SK-N-SH (cell line): ENCODE results near the gene KRTAP22-1. TPM values are rescaled to one million over a fixed set of nuclear protein-coding genes. Genes with fewer than 3 reads are reported as not detected.

Source experiments
- CTCF ChIA-PET: fragments of 300-600, 350-600 bp; formaldehyde crosslinking; extraction: SDS; loops from one replicate; lab custom pipeline; 2021; lab: Yijun Ruan, JAX
- POLR2A ChIA-PET: fragments of 350-600 bp; sonication (Branson Sonifier 250); formaldehyde crosslinking; extraction: SDS; loops from one replicate; lab custom pipeline; 2020; ENCODE audit warnings: antibody characterized with exemption, inconsistent platforms; lab: Yijun Ruan, JAX
- DNase-seq: peaks from one replicate; pipeline ENCODE4 v3.0.0; 2012
- H2AFZ ChIP-seq: fragments of 200-600 bp; sonication (generic); 2 replicates; pipeline ENCODE4 v1.8.1; 2016; ENCODE audit warnings: antibody characterized with exemption, mild to moderate bottlenecking, low read depth
- H3F3A ChIP-seq: fragments of 200-600 bp; sonication (generic); replicated peaks from 2 replicates; pipeline ENCODE3; 2016; ENCODE audit warnings: antibody characterized with exemption, mild to moderate bottlenecking; ENCODE audit not compliant: insufficient read depth
- H3K27ac ChIP-seq, 2 experiments: fragments of 200-500 bp in 1 of 2; fragments of 200-600 bp in 1 of 2; sonication (Bioruptor generic) in 1 of 2; sonication (generic), shearing (Covaris generic) in 1 of 2; 2 replicates each; pipeline versions ENCODE4 v1.5.1 to v1.6.1; 2014 to 2016; ENCODE audit warnings: low read depth in 2 of 2, inconsistent platforms in 1 of 2, low read length in 1 of 2, mild to moderate bottlenecking in 1 of 2, mixed read lengths in 1 of 2
- H3K27me3 ChIP-seq: fragments of 200-600 bp; sonication (generic), shearing (Covaris generic); 2 replicates; pipeline ENCODE4 v1.6.1; 2016; ENCODE audit warnings: mixed run types; ENCODE audit not compliant: insufficient read depth
- H3K36me3 ChIP-seq, 2 experiments: fragments of 200-500 bp in 1 of 2; fragments of 200-600 bp in 1 of 2; sonication (Bioruptor generic) in 1 of 2; sonication (generic) in 1 of 2; replicated peaks in 1 of 2; 2 replicates each; pipeline versions ENCODE3 to v1.5.1; 2014 to 2016; ENCODE audit warnings: low read length in 1 of 2, mild to moderate bottlenecking in 1 of 2; ENCODE audit not compliant: insufficient read depth in 2 of 2, control insufficient read depth in 1 of 2
- H3K4me1 ChIP-seq, 2 experiments: fragments of 200-500 bp in 1 of 2; fragments of 200-600 bp in 1 of 2; sonication (Bioruptor generic) in 1 of 2; sonication (generic), shearing (Covaris generic) in 1 of 2; 2 replicates each; pipeline versions ENCODE4 v1.5.1 to v1.6.1; 2014 to 2016; ENCODE audit warnings: low read depth in 1 of 2, low read length in 1 of 2, mixed run types in 1 of 2; ENCODE audit not compliant: insufficient read depth in 2 of 2, control insufficient read depth in 1 of 2
- H3K4me2 ChIP-seq: fragments of 200-600 bp; sonication (generic), shearing (Covaris generic); 2 replicates; pipeline ENCODE4 v1.6.1; 2017; ENCODE audit warnings: mixed run types
- H3K4me3 ChIP-seq, 2 experiments: fragments of 200-500 bp in 1 of 2; fragments of 200-600 bp in 1 of 2; sonication (Bioruptor generic) in 1 of 2; sonication (generic), shearing (Covaris generic) in 1 of 2; 2 replicates each; pipeline versions ENCODE4 v1.5.1 to v1.8.1; 2014 to 2016; ENCODE audit warnings: low read depth in 2 of 2, inconsistent platforms in 1 of 2, low read length in 1 of 2, mild to moderate bottlenecking in 1 of 2, mixed read lengths in 1 of 2, moderate library complexity in 1 of 2
- H3K79me2 ChIP-seq: fragments of 200-600 bp; sonication (generic); 2 replicates; pipeline ENCODE4 v1.8.1; 2017; ENCODE audit warnings: mild to moderate bottlenecking; ENCODE audit not compliant: insufficient read depth
- H3K9ac ChIP-seq: fragments of 200-600 bp; sonication (generic); 2 replicates; pipeline ENCODE4 v1.6.1; 2017; ENCODE audit warnings: mixed run types
- H3K9me2 ChIP-seq: fragments of 200-600 bp; sonication (generic); 2 replicates; pipeline ENCODE4 v1.6.1; 2017; ENCODE audit warnings: mixed run types
- H3K9me3 ChIP-seq: fragments of 200-600 bp; sonication (generic); 2 replicates; pipeline ENCODE4 v1.6.1; 2017; ENCODE audit warnings: mixed run types, mild to moderate bottlenecking, moderate library complexity
- H4K20me1 ChIP-seq: fragments of 200-600 bp; sonication (generic); 2 replicates; pipeline ENCODE4 v1.6.1; 2017; ENCODE audit warnings: mild to moderate bottlenecking, mixed run types; ENCODE audit not compliant: insufficient read depth
- CTCF ChIP-seq: fragments of 200-600 bp; sonication (generic); IDR thresholded peaks from 2 replicates; pipeline ENCODE4 v1.6.1; 2017; ENCODE audit warnings: antibody characterized with exemption, mild to moderate bottlenecking, moderate library complexity
- ELF1 ChIP-seq: IDR thresholded peaks from 2 replicates; pipeline ENCODE4 v1.4.0; 2012
- EZH2phosphoT487 ChIP-seq: fragments of 200-600 bp; sonication (generic); IDR thresholded peaks from 2 replicates; pipeline ENCODE4 v1.6.1; 2017; ENCODE audit warnings: low read depth, mixed run types, mild to moderate bottlenecking, antibody characterized with exemption, moderate library complexity, borderline replicate concordance
- FOSL2 ChIP-seq: IDR thresholded peaks from 2 replicates; pipeline ENCODE4 v1.4.0; 2012; ENCODE audit warnings: low read depth, mild to moderate bottlenecking, moderate library complexity, borderline replicate concordance
- FOXM1 ChIP-seq: IDR thresholded peaks from 2 replicates; pipeline ENCODE4 v1.4.0; 2012; ENCODE audit warnings: low read depth, mild to moderate bottlenecking
- MEF2A ChIP-seq: IDR thresholded peaks from 2 replicates; pipeline ENCODE4 v1.4.0; 2012; ENCODE audit warnings: low read depth, borderline replicate concordance
- NFIC ChIP-seq: IDR thresholded peaks from 2 replicates; pipeline ENCODE4 v1.4.0; 2012; ENCODE audit warnings: borderline replicate concordance
- NRF1 ChIP-seq: IDR thresholded peaks from 2 replicates; pipeline ENCODE4 v1.6.1; 2012; ENCODE audit warnings: low read depth, mild to moderate bottlenecking, low read length
- PBX3 ChIP-seq: IDR thresholded peaks from 2 replicates; pipeline ENCODE4; 2012
- REST ChIP-seq: IDR thresholded peaks from 2 replicates; pipeline ENCODE4 v1.6.1; 2012; ENCODE audit warnings: mild to moderate bottlenecking, low read depth, low read length, moderate library complexity
- RFX5 ChIP-seq: IDR thresholded peaks from 2 replicates; pipeline ENCODE4 v1.6.1; 2012; ENCODE audit warnings: mild to moderate bottlenecking, improper control_type of control experiment, low read length
- SIN3A ChIP-seq: IDR thresholded peaks from 2 replicates; pipeline ENCODE4 v1.6.1; 2012; ENCODE audit warnings: low read depth, mild to moderate bottlenecking, low read length, moderate library complexity, borderline replicate concordance
- SMC3 ChIP-seq: IDR thresholded peaks from 2 replicates; pipeline ENCODE4 v1.6.1; 2012; ENCODE audit warnings: low read depth, low read length, improper control_type of control experiment
- USF2 ChIP-seq: fragments of 150-350 bp; IDR thresholded peaks from 2 replicates; pipeline ENCODE4 v1.6.1; 2017; ENCODE audit warnings: antibody characterized with exemption, low read length, low read depth, borderline replicate concordance
- YY1 ChIP-seq: IDR thresholded peaks from 2 replicates; pipeline ENCODE4 v1.4.0; 2012; ENCODE audit warnings: low read depth, mild to moderate bottlenecking
- ZBTB33 ChIP-seq: IDR thresholded peaks from 2 replicates; pipeline ENCODE4 v1.4.0; 2012; ENCODE audit warnings: low read depth, borderline replicate concordance
- WGBS: methylation state at CpG from one replicate; pipeline ENCODE4 v1.1.6; 2017; ENCODE audit warnings: low lambda C conversion rate; 5-methylcytosine and 5-hydroxymethylcytosine counted together
- polyA plus RNA-seq, 3 experiments: library from polyadenylated mRNA; depleted of rRNA; stranded (reverse); fragments of >200 nt; gene quantifications; 2 replicates each; pipeline ENCODE4 v1.2.3, GENCODE V29; 2012

Gene KRTAP22-1
- polyA plus RNA-seq, 1 of the 3 experiments (the other 2 are of a cell fraction) = not detected

GRCh38 chr21:30563072-30563471, 37.8 kb upstream of the KRTAP22-1 start:
- H3K36me3 ChIP-seq = no peaks in the 10 kb centered on the region
- WGBS = 7% methylated on average over 6 of the region's 6 CpGs

More at GRCh38 chr21:30563072-30563471, 37.8 kb upstream of the KRTAP22-1 start:
- DNase-seq = no peak
- Histone ChIP-seq H3F3A (no peaks in the 10 kb centered on the region), H3K79me2 (no peaks in the 10 kb centered on the region), H2AFZ (no peak overlapping the region), H3K4me1 (no peaks in the 10 kb centered on the region), H3K27ac (no peak overlapping the region), H4K20me1 (no peaks in the 10 kb centered on the region), H3K27me3 (no peaks in the 10 kb centered on the region), H3K9ac (no peak overlapping the region), H3K9me2 (no peaks in the 10 kb centered on the region), H3K9me3 (no peaks in the 10 kb centered on the region), H3K4me3 (no peak overlapping the region), H3K4me2 (no peak overlapping the region)
- ChIA-PET CTCF (no interaction called here), POLR2A (no interaction called here)
- TF ChIP-seq NRF1 (no peak), YY1 (no peak), RFX5 (no peak), CTCF (no peak), USF2 (no peak), FOXM1 (no peak), PBX3 (no peak), ZBTB33 (no peak), FOSL2 (no peak), MEF2A (no peak), SIN3A (no peak), REST (no peak), SMC3 (no peak), EZH2phosphoT487 (no peak), ELF1 (no peak), NFIC (no peak)
